ENCODE data around the gene NFS1.

DNA sequence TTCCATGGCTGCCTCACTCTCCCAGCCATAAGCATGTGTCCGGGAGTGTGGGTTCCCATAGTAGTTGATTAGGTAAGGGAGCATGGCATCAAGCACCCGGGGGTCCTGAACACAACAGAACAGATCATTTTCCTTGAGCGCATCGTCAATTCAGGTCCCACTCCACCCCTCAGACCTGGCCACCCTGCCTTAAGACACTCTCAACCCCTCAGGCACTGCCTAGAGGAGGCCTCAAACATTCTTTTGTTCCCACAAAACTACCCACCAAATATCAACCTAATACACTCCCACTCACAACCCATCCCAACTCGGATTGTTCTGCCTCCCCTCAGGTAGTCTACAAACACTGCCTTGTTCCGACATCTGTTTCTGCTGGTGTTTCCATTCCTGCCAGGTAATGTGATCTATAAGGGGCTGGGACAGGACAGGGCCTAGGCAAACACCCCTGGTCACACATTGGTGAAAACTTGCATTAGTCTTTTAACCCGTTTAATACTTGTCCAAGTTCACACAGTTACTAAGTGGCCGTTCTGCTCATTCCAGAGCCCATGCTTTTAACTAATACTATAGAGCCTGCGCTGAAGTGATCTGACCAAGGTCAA, 1.4 kb downstream of the NFS1 start:
- TF ChIP-seq, protein P1, sequence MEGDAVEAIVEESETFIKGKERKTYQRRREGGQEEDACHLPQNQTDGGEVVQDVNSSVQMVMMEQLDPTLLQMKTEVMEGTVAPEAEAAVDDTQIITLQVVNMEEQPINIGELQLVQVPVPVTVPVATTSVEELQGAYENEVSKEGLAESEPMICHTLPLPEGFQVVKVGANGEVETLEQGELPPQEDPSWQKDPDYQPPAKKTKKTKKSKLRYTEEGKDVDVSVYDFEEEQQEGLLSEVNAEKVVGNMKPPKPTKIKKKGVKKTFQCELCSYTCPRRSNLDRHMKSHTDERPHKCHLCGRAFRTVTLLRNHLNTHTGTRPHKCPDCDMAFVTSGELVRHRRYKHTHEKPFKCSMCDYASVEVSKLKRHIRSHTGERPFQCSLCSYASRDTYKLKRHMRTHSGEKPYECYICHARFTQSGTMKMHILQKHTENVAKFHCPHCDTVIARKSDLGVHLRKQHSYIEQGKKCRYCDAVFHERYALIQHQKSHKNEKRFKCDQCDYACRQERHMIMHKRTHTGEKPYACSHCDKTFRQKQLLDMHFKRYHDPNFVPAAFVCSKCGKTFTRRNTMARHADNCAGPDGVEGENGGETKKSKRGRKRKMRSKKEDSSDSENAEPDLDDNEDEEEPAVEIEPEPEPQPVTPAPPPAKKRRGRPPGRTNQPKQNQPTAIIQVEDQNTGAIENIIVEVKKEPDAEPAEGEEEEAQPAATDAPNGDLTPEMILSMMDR (IDR thresholded peaks at IDR 0.05; ENCODE audit: poor library complexity), result no peak
- no peak for TF ChIP-seq EZH2 (IDR thresholded peaks at IDR 0.05; ENCODE audit: borderline replicate concordance)
